Bronchial epithelial cell (primary cell): Measurements from ENCODE around the gene SYT7. TPM values are rescaled to one million over a fixed set of nuclear protein-coding genes. Genes with fewer than 3 reads are reported as not detected.

ENCODE experiments used
- DNase-seq: peaks from one replicate; pipeline ENCODE4 v3.0.0-alpha.2; 2010; ENCODE audit warnings: low read depth
- FAIRE-seq: peaks from 2 replicates; lab custom pipeline; 2011; peaks lifted over from hg19 to GRCh38; lab: Jason Lieb, UNC
- H3K27me3 ChIP-seq: 2 replicates; pipeline ENCODE4 v1.5.1; 2011; ENCODE audit warnings: low read length; ENCODE audit not compliant: control insufficient read depth, insufficient read depth
- H3K36me3 ChIP-seq: 2 replicates; pipeline ENCODE4 v1.5.1; 2011; ENCODE audit warnings: low read length; ENCODE audit not compliant: control insufficient read depth, insufficient read depth
- H3K4me3 ChIP-seq: 2 replicates; pipeline ENCODE4 v1.5.1; 2011; ENCODE audit warnings: mild to moderate bottlenecking, low read depth, low read length, control low read depth
- total RNA-seq: library from RNA; depleted of rRNA; stranded (reverse); fragments of >200 nt; gene quantifications from 2 replicates; pipeline ENCODE4 v1.2.1, GENCODE V29; 2014
- TF ChIP-seq, protein P1 (sequence below): IDR thresholded peaks from 2 replicates; pipeline ENCODE4 v1.5.1; 2011; ENCODE audit warnings: mild to moderate bottlenecking, moderate library complexity, low read length, control low read depth, inconsistent platforms; ENCODE audit not compliant: insufficient read depth, severe bottlenecking

SYT7 gene
- total RNA-seq, 1 donor from 2014 or later: 21.1 TPM

DNA sequence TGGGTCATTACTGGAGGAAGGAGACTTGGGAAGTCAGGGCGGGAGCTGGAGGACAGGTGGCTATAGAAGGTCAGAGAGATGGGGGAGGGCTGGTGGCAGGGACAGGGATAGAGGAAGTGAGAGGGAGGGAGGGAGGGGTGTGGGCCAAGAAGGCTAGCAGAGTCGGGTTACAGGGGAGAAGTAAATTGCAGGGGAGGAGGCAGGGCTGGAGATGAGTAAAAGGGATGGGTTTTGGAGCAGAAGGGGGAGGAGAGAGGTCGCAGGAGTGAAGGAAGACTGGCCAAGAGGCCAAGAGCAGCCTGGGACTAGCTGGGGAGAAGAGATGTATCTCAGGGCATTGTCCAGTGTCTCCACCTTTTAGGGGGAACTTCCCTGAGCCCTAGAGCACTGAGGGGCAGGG is 39.3 kb downstream of the SYT7 start:
- DNase-seq: no peak

DNA sequence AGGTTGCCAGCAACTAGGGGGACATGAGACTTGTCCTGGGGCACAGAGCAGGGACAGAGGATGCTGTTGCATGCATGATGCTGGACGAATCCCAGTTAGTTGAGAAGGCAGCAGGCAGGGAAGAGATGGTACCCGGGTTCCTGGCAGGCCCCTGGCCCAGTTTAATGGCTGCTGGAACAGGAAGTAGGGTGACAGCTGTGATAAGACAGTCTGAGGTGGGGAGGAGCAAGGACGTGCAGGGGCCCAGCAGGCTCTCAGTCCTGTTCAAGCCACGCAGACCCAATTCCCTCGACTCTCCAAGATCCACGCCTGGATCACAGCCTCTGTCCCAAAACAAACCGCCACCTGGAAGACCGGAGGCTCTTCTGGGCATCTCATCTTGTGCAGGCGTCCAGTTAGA is 40.3 kb downstream of the SYT7 start:
- no peak for FAIRE-seq
- DNase-seq: no peak
- TF ChIP-seq, protein P1, sequence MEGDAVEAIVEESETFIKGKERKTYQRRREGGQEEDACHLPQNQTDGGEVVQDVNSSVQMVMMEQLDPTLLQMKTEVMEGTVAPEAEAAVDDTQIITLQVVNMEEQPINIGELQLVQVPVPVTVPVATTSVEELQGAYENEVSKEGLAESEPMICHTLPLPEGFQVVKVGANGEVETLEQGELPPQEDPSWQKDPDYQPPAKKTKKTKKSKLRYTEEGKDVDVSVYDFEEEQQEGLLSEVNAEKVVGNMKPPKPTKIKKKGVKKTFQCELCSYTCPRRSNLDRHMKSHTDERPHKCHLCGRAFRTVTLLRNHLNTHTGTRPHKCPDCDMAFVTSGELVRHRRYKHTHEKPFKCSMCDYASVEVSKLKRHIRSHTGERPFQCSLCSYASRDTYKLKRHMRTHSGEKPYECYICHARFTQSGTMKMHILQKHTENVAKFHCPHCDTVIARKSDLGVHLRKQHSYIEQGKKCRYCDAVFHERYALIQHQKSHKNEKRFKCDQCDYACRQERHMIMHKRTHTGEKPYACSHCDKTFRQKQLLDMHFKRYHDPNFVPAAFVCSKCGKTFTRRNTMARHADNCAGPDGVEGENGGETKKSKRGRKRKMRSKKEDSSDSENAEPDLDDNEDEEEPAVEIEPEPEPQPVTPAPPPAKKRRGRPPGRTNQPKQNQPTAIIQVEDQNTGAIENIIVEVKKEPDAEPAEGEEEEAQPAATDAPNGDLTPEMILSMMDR: no peak
- Histone ChIP-seq H3K27me3 (peaks cover 4% of the 10 kb centered on the region), H3K4me3 (no peak overlapping the region), H3K36me3 (peaks cover 2% of the 10 kb centered on the region)

More for the DNA sequence above, 39.3 kb downstream of the SYT7 start:
- no peak overlapping the region for H3K4me3 ChIP-seq
- FAIRE-seq: no peak
- peaks cover 4% of the 10 kb centered on the region for H3K36me3 ChIP-seq
- TF ChIP-seq, protein P1: no peak
- H3K27me3 ChIP-seq: peaks cover 4% of the 10 kb centered on the region

DNA sequence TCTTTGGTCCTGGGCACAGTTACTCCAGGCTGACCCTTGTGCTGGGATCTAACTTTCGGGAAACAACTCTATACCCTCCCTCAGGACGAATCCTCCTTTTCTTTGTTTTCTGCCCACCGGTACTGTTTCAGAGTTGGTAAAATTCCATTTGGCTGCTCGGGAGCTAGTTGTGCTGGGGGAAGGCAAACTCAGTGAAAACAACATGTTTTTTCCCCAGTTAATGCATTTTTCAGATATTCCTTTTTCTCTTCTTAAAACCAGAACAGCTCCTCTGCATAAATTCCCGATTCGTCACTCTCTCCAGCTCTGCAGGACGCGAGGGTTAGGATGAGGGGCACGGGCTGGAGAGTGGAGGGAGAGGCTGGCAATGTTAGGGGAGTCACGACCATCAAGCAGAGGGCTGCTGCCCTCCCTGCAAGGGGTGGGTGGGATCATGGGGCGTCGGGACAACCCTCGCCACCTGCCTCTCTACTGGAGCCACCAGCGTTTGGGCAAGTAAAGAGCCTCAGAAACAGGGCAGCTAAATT is 41.0 kb downstream of the SYT7 start:
- no peak for FAIRE-seq
- no peak for DNase-seq
- no peaks in the 10 kb centered on the region for H3K36me3 ChIP-seq
- peaks cover 4% of the 10 kb centered on the region for H3K27me3 ChIP-seq
- no peak overlapping the region for H3K4me3 ChIP-seq
- TF ChIP-seq, protein P1: no peak

DNA sequence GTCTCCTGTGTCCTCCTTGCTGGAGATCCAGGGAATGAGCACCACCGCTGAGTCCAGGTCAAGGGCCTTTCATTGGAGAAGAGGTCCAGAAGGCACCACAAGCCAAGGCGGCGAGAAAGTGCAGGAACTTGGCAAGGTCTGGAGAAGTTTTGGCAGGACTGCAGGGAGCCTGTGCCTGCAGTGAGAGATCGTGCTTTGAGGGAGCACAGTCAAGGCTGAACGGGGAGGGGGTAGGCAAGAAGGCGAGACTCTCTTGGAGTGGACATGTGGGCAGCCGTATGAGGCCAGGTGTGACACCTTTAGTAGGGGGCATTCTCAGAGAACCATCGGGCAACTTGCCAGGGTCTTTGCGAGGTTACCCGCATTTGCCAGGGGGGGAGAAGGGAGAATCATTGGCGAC is 41.9 kb downstream of the SYT7 start:
- Histone ChIP-seq H3K4me3 (no peak overlapping the region), H3K36me3 (no peaks in the 10 kb centered on the region), H3K27me3 (peaks cover 4% of the 10 kb centered on the region)
- TF ChIP-seq, protein P1: no peak
- DNase-seq (no peak), FAIRE-seq (no peak)

DNA sequence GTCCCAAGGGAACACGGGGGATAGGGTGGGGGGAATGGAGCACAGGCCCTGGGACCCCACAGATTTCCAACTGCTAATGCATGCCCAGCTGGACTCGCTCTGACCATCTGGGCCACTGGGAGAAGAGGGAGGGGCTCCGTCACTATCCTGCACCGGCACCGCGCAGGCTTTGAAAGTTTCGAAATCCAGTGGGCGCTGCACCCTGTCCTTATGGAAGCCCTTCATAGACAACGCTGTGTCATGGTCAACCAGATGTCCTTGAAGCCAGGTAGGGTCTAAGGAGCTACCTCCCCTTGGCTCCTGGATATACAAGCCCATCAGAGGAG is 42.3 kb downstream of the SYT7 start:
- Histone ChIP-seq H3K4me3 (no peak overlapping the region), H3K27me3 (peaks cover 4% of the 10 kb centered on the region), H3K36me3 (no peaks in the 10 kb centered on the region)
- TF ChIP-seq, protein P1: no peak
- FAIRE-seq (no peak), DNase-seq (no peak)

DNA sequence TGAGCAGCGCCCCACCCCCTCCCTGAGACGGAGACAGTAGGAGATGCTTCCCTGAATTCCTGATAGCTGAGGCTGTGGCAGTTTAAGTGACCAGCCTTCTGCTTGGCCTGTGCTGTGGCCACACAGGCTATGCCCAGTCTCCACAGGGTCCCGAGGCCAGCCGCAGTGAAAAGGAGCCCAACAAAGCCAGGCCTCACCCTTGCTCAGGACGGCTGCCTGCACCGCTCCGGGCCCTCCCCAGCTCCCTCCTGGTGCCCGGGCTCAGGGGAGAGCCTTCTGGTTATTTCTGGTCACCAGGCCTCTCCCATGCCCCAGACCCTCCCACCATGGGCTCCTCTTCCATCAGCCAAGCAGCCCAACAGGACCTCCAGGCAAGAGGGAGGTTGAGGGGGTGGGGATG is 43.5 kb downstream of the SYT7 start:
- no peak overlapping the region for H3K4me3 ChIP-seq
- H3K27me3 ChIP-seq: peaks cover 4% of the 10 kb centered on the region
- H3K36me3 ChIP-seq: no peaks in the 10 kb centered on the region
- DNase-seq: no peak
- TF ChIP-seq, protein P1: no peak
- no peak for FAIRE-seq
